ENCODE data around the gene PRTN3.
A peak's percentile ranks its signal among the peaks of the same experiment; 100 is the strongest.
"Not testable (repeated sequence)": the region's sequence is repeated elsewhere in the genome, so short reads cannot be mapped to it uniquely, and the experiment has no call there.

The PRTN3 gene

DNA sequence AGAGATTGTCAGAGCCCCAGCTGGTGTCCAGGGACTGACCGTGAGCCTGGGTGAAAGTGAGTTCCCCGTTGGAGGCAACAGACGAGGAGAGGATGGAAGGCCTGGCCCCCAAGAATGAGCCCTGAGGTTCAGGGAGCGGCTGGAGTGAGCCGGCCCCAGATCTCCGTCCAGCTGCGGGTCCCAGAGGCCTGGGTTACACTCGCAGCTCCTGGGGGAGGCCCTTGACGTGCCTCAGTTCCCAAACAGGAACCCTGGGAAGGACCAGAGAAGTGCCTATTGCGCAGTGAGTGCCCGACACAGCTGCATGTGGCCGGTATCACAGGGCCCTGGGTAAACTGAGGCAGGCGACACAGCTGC lies 10.2 kb downstream of the PRTN3 start:
- TF ChIP-seq, protein P1, sequence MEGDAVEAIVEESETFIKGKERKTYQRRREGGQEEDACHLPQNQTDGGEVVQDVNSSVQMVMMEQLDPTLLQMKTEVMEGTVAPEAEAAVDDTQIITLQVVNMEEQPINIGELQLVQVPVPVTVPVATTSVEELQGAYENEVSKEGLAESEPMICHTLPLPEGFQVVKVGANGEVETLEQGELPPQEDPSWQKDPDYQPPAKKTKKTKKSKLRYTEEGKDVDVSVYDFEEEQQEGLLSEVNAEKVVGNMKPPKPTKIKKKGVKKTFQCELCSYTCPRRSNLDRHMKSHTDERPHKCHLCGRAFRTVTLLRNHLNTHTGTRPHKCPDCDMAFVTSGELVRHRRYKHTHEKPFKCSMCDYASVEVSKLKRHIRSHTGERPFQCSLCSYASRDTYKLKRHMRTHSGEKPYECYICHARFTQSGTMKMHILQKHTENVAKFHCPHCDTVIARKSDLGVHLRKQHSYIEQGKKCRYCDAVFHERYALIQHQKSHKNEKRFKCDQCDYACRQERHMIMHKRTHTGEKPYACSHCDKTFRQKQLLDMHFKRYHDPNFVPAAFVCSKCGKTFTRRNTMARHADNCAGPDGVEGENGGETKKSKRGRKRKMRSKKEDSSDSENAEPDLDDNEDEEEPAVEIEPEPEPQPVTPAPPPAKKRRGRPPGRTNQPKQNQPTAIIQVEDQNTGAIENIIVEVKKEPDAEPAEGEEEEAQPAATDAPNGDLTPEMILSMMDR (IDR thresholded peaks at IDR 0.05; ENCODE audit: low read depth, low read length) = no peak
- no peak for DNase-seq (ENCODE audit: low read depth in 2 of 2)
- H3K4me3 ChIP-seq (replicated peaks in 1 of 2; ENCODE audit: low read depth in 2 of 2, low read length in 2 of 2) = peak overlapping the region; percentile 5 to 13

DNA sequence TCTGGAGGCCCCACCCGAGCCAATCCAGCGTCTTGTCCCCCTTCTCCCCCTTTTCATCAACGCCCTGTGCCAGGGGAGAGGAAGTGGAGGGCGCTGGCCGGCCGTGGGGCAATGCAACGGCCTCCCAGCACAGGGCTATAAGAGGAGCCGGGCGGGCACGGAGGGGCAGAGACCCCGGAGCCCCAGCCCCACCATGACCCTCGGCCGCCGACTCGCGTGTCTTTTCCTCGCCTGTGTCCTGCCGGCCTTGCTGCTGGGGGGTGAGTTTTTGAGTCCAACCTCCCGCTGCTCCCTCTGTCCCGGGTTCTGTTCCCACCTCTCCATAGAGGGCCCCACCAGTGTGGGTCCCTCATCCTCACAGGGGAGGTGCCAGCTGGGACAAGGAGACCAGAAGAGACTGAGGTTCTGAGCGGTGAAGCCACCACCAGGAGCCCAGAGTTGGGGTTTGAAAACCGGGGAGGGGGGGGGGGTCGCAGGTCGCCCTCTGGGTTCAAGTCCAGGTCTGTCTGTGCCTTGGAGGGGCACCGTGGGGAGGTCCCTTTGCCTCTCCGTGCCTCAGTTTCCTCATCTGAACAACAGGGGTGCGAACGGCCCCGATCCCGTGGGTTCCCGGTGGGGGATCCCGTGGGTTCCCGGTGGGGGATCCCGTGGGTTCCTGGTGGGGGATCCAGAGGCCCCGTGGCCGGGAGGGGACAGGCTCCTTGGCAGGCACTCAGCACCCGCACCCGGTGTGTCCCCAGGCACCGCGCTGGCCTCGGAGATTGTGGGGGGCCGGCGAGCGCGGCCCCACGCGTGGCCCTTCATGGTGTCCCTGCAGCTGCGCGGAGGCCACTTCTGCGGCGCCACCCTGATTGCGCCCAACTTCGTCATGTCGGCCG lies 11.6 kb downstream of the PRTN3 start, which contains the start of gene ELANE:
Gene ELANE, plus strand, starts transcription at position 168 of the 878 bp plus-strand sequence. Its CDS starts 26 bp downstream, at position 194.
- no peak for DNase-seq (ENCODE audit: low read depth in 2 of 2)
- no peak within 1 kb of the TSS for H3K4me3 ChIP-seq (replicated peaks in 1 of 2; ENCODE audit: low read depth in 2 of 2, low read length in 2 of 2)
- TF ChIP-seq, protein P1 (IDR thresholded peaks at IDR 0.05; ENCODE audit: low read depth, low read length) = no peak

DNA sequence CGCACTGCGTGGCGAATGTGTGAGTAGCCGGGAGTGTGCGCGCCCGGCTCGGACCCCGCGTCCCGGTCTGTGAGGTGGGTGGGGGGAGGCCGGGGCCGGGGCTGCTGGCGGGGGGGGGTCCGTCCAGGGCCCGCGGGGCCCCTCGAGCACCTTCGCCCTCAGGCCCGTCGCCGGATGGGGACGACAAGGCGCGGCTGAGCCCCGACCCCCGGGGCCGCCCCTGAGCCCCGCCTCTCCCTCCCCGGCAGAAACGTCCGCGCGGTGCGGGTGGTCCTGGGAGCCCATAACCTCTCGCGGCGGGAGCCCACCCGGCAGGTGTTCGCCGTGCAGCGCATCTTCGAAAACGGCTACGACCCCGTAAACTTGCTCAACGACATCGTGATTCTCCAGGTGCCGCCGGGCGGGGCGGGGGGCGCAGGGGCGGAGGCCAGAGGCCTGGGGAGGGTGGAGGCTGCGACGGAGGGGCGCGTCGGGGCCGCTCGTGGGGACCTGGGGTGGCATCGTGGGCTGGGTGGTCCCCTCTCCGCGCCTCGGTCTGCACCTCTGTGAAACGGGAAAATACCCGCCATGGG lies 12.3 kb downstream of the PRTN3 start:
- TF ChIP-seq, protein P1 (IDR thresholded peaks at IDR 0.05; ENCODE audit: low read depth, low read length) = no peak
- no peak overlapping the region for H3K4me3 ChIP-seq (replicated peaks in 1 of 2; ENCODE audit: low read depth in 2 of 2, low read length in 2 of 2)
- no peak for DNase-seq (ENCODE audit: low read depth in 2 of 2)

DNA sequence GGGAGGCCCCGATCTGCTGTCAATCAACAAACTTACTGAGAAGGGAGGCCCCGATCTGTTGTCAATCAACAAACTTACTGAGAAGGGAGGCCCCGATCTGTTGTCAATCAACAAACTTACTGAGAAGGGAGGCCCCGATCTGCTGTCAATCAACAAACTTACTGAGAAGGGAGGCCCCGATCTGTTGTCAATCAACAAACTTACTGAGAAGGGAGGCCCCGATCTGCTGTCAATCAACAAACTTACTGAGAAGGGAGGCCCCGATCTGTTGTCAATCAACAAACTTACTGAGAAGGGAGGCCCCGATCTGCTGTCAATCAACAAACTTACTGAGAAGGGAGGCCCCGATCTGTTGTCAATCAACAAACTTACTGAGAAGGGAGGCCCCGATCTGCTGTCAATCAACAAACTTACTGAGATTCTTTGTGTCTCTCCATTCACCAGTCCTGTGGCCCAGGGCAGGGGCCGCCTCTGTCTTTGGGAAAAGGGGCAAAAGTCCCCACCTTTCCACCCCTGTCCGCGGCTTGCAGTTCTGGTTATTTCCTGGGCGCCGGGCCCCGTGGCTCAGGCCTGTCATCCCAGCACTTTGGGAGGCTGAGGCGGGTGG lies 12.9 kb downstream of the PRTN3 start:
- not testable (repeated sequence) for DNase-seq (ENCODE audit: low read depth in 2 of 2); H3K4me3 ChIP-seq (replicated peaks in 1 of 2; ENCODE audit: low read depth in 2 of 2, low read length in 2 of 2)

DNA sequence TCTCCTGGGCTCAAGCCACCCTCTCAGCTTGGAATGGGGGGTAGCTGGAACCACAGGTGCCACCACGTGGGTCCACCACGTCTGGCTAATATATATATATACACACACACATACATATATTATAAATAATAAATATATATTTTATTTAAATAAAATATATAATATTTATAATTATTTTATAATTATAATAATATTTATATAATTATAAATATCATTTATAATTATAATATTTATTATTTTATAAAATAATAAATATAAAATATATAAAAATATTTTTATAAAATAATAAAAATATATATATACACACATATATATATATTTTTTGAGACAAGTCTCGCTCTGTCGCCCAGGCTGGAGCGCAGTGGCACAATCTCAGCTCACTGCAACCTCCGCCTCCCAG lies 13.8 kb downstream of the PRTN3 start:
- TF ChIP-seq, protein P1 (IDR thresholded peaks at IDR 0.05; ENCODE audit: low read depth, low read length) = no peak
- no peak overlapping the region for H3K4me3 ChIP-seq (replicated peaks in 1 of 2; ENCODE audit: low read depth in 2 of 2, low read length in 2 of 2)
- no peak for DNase-seq (ENCODE audit: low read depth in 2 of 2)

DNA sequence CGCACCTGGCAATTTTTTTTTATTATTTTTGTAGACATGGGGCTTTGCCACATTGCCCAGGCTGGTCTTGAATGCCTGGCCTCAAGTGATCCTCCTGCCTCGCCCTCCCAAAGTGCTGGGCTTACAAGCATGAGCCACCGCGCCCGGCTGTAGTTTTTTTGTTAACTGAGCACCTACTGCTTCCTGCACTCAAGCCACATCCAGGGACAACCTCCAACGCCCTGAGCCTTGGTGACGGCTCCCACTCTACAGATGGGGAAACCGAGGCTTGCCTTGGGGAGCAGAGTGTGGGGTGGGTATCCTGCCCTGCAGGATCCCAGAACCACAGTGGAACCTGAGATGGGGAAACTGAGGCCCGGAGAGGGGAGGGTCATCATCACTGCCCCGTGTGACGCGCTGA lies 14.3 kb downstream of the PRTN3 start:
- no peak for DNase-seq (ENCODE audit: low read depth in 2 of 2)
- H3K4me3 ChIP-seq (replicated peaks in 1 of 2; ENCODE audit: low read depth in 2 of 2, low read length in 2 of 2) = no peak overlapping the region
- TF ChIP-seq, protein P1 (IDR thresholded peaks at IDR 0.05; ENCODE audit: low read depth, low read length) = no peak

DNA sequence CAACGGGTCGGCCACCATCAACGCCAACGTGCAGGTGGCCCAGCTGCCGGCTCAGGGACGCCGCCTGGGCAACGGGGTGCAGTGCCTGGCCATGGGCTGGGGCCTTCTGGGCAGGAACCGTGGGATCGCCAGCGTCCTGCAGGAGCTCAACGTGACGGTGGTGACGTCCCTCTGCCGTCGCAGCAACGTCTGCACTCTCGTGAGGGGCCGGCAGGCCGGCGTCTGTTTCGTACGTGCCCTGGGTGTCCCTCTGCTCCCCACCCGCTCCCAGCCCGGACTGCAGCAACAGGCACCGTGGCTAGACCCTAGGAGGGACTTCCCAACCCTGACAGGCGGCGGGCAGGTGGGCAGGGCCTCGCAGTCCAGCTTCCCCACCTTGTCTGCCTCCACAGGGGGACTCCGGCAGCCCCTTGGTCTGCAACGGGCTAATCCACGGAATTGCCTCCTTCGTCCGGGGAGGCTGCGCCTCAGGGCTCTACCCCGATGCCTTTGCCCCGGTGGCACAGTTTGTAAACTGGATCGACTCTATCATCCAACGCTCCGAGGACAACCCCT lies 14.8 kb downstream of the PRTN3 start:
- DNase-seq (ENCODE audit: low read depth in 2 of 2) = no peak
- no peak overlapping the region for H3K4me3 ChIP-seq (replicated peaks in 1 of 2; ENCODE audit: low read depth in 2 of 2, low read length in 2 of 2)
- TF ChIP-seq, protein P1 (IDR thresholded peaks at IDR 0.05; ENCODE audit: low read depth, low read length) = no peak

All from cardiac fibroblast (primary cell).